GM12875 (cell line): ENCODE results near the gene CD27.

Experiments
- H3K4me3 ChIP-seq: one replicate; pipeline ENCODE4 v1.5.1; 2011; ENCODE audit warnings: low read depth, low read length, control low read depth
- TF ChIP-seq, protein P1 (sequence below): IDR thresholded peaks from 2 replicates; pipeline ENCODE4 v1.5.1; 2011; ENCODE audit warnings: low read depth, mild to moderate bottlenecking, control low read depth, inconsistent platforms, low read length, moderate library complexity, borderline replicate concordance; ENCODE audit not compliant: insufficient read depth

CD27 gene

DNA sequence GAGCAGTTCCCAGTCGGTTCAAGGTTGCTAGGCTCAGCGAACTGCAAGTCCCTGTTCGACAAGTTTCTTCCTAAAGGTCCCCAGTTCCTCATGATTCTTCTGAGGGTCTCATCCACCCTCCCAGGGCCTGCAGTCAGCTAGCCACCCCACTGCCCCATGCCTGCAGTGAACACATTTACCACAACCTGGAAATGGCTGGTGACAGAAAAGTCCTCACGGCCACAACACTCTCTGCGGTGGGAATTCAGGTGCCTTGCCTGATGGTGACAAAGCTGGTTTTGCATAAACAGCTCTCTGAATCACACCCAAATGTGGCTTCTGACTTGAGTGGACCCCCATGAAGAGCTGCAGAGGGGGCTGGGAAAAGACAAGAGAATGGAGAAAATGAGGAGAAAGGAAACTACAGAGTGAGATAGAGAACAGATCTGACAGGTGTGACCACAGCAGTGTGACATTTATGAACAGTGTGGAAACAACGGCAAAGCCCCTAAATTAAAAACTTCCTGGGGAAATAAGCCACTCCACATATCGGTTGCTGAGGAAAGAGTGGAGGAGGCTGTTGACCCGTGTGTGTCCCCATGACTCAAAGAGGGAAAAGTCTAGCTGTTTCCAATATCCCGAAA lies 1.3 kb upstream of the CD27 start:
- TF ChIP-seq, protein P1, sequence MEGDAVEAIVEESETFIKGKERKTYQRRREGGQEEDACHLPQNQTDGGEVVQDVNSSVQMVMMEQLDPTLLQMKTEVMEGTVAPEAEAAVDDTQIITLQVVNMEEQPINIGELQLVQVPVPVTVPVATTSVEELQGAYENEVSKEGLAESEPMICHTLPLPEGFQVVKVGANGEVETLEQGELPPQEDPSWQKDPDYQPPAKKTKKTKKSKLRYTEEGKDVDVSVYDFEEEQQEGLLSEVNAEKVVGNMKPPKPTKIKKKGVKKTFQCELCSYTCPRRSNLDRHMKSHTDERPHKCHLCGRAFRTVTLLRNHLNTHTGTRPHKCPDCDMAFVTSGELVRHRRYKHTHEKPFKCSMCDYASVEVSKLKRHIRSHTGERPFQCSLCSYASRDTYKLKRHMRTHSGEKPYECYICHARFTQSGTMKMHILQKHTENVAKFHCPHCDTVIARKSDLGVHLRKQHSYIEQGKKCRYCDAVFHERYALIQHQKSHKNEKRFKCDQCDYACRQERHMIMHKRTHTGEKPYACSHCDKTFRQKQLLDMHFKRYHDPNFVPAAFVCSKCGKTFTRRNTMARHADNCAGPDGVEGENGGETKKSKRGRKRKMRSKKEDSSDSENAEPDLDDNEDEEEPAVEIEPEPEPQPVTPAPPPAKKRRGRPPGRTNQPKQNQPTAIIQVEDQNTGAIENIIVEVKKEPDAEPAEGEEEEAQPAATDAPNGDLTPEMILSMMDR = no peak
- H3K4me3 ChIP-seq = peak overlapping the region; percentile 44

DNA sequence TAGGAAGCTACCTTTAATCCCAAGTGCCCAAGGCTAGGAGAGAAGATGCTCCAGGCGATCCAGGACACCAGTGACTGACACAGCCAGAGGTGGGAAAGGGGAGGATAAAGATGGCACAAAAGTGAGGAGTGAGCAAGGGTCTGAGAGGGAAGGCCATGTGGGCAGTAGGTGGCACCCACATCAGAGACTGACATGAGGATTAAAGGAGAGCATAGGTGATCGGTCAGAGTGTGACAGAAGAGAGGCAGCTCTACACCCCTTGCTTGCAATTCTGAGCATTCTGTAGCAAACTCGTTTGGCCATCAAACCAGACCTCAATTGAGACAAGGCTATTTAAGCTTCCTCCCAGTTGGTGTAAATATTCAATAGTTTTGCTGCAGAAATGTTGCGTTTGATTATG lies 724 bp upstream of the CD27 start:
- peak overlapping the region; percentile 31 for H3K4me3 ChIP-seq
- TF ChIP-seq, protein P1 = no peak

- H3K4me3 ChIP-seq = peak overlapping the region; percentile 83
- TF ChIP-seq, protein P1 = no peak
Observed at GRCh38 chr12:6450091-6450868, 5.5 kb downstream of the CD27 start.

DNA sequence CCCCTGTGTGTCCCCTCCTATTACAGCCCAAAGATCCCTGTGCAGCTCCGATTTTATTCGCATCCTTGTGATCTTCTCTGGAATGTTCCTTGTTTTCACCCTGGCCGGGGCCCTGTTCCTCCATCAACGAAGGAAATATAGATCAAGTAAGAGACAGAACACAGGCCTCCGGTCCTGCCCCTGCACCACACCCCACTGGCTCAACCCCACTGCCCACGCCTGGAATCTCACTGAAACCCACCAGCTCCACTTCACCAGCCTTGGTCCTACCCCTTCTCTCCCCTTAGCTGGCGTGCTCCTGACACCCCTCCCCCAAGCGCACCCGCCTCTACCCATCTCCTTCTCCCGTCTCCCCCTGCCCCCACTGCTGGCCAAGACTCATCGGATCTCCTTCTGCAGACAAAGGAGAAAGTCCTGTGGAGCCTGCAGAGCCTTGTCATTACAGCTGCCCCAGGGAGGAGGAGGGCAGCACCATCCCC lies 6.2 kb downstream of the CD27 start:
- TF ChIP-seq, protein P1 = no peak
- peak overlapping the region; percentile 83 for H3K4me3 ChIP-seq

- TF ChIP-seq, protein P1 = no peak
- H3K4me3 ChIP-seq = peak within 1 kb of the TSS; percentile 83
Observed at GRCh38 chr12:6451348-6452244, 6.8 kb downstream of the CD27 start, which contains the start of gene TAPBPL. TSS of gene TAPBPL (plus strand) at chr12:6452042. CDS start at chr12:6452249, 207 bp downstream.

DNA sequence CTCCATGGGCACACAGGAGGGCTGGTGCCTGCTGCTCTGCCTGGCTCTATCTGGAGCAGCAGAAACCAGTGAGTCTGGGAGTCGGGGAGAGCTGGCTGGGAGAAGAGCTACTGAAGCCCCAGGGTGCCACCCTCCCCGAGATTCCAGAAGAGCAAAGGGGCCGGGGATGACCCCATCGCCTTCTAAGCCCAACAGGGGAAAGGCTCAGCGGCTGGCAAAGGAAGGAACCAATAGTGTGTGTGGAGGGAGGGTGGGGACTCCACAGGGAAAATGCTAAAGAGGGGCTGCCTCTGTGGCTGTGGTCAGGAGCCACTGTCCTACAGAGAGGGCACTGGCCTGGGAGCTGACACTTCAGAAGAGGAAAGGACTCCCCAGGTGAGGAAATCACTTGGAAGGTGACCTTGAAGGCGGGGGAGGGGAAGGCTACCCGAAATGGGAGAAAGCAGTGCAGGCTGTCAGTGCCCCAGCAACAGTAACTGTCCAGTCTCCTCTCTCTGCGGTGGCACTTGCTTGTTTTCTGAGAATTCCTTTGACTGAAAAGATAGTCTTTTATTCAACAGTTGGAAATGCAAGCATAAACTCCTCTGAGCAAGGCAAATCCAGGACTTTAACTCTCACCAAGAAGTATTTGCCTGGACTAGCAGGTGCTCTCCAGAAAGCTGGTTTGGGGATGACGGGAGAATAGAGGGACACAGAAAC lies 7.6 kb downstream of the CD27 start:
- TF ChIP-seq, protein P1 = no peak
- H3K4me3 ChIP-seq = peak overlapping the region; percentile 83
